IMR-90 (cell line): ENCODE measurements around the gene ITGB4. TPM values are rescaled to one million over a fixed set of nuclear protein-coding genes. Genes with fewer than 3 reads are reported as not detected.

Experiments used
- ATAC-seq: fragments of 200-7000 bp; cut with Tn5 transposase; 2 replicates; pipeline ENCODE4 v1.9.1; 2020; ENCODE audit warnings: low read depth, mild to moderate bottlenecking, moderate library complexity
- BruUV-seq: library from RNA; stranded (reverse); fragments of 400-500 nt; replicated peaks from 2 replicates; lab custom pipeline; 2021; lab: Mats Ljungman, UMichigan
- CTCF ChIA-PET: fragments of 300-600 bp; formaldehyde crosslinking; extraction: SDS; loops from one replicate; lab custom pipeline; 2021; ENCODE audit warnings: antibody characterized with exemption; lab: Yijun Ruan, JAX
- POLR2A ChIA-PET: fragments of 300-600 bp; sonication (Branson Sonifier 250); formaldehyde crosslinking; loops from one replicate; lab custom pipeline; 2022; ENCODE audit warnings: antibody characterized with exemption; ENCODE audit not compliant: unreplicated experiment; lab: Charles Lee
- DNase-seq: peaks from one replicate; pipeline ENCODE4 v3.0.0; 2013
- H2AFZ ChIP-seq: replicated peaks from 2 replicates; pipeline ENCODE3; 2013; ENCODE audit warnings: low read length, mild to moderate bottlenecking; ENCODE audit not compliant: poor library complexity
- H2AK5ac ChIP-seq: 2 replicates; pipeline ENCODE4 v1.6.1; 2013; ENCODE audit warnings: low read depth, low read length, inconsistent platforms
- H2AK9ac ChIP-seq: replicated peaks from 2 replicates; pipeline ENCODE3; 2013; ENCODE audit warnings: mild to moderate bottlenecking, low read depth, low read length, moderate library complexity; ENCODE audit not compliant: poor library complexity
- H2BK120ac ChIP-seq: 2 replicates; pipeline ENCODE4 v1.6.1; 2013; ENCODE audit warnings: low read depth, low read length, inconsistent platforms
- H2BK15ac ChIP-seq: 3 replicates; pipeline ENCODE4 v1.6.1; 2013; ENCODE audit warnings: low read depth, low read length, inconsistent platforms
- H2BK20ac ChIP-seq: 2 replicates; pipeline ENCODE4 v1.6.1; 2013; ENCODE audit warnings: low read depth, mild to moderate bottlenecking, inconsistent platforms, low read length, moderate library complexity
- H2BK5ac ChIP-seq: 2 replicates; pipeline ENCODE4 v1.6.1; 2013; ENCODE audit warnings: mild to moderate bottlenecking, low read depth, low read length, inconsistent platforms; ENCODE audit not compliant: poor library complexity, severe bottlenecking
- H3K14ac ChIP-seq: replicated peaks from 2 replicates; pipeline ENCODE4 v1.6.1; 2013; ENCODE audit warnings: low read depth, low read length, inconsistent platforms
- H3K18ac ChIP-seq: 2 replicates; pipeline ENCODE4 v1.6.1; 2013; ENCODE audit warnings: low read depth, low read length, control low read depth
- H3K23ac ChIP-seq: 2 replicates; pipeline ENCODE4 v1.6.1; 2013; ENCODE audit warnings: low read depth, low read length, inconsistent platforms
- H3K27ac ChIP-seq: 2 replicates; pipeline ENCODE4 v1.5.1; 2013; ENCODE audit warnings: mild to moderate bottlenecking, control low read depth, low read length; ENCODE audit not compliant: insufficient read depth
- H3K27me3 ChIP-seq: 2 replicates; pipeline ENCODE4 v1.6.1; 2013; ENCODE audit warnings: low read length; ENCODE audit not compliant: control insufficient read depth, insufficient read depth
- H3K36me3 ChIP-seq: 2 replicates; pipeline ENCODE4 v1.6.1; 2013; ENCODE audit warnings: low read length, mixed read lengths; ENCODE audit not compliant: control insufficient read depth, insufficient read depth
- H3K4ac ChIP-seq: 2 replicates; pipeline ENCODE4 v1.6.1; 2013; ENCODE audit warnings: low read depth, low read length, inconsistent platforms
- H3K4me1 ChIP-seq: 2 replicates; pipeline ENCODE4 v1.6.1; 2013; ENCODE audit warnings: low read length, mixed read lengths; ENCODE audit not compliant: control insufficient read depth, insufficient read depth
- H3K4me2 ChIP-seq: 2 replicates; pipeline ENCODE4 v1.6.1; 2013; ENCODE audit warnings: low read depth, mild to moderate bottlenecking, control low read depth, low read length, moderate library complexity
- H3K4me3 ChIP-seq: 2 replicates; pipeline ENCODE4 v1.5.1; 2013; ENCODE audit warnings: low read depth, mild to moderate bottlenecking, control low read depth, low read length, moderate library complexity; ENCODE audit not compliant: insufficient read depth
- H3K56ac ChIP-seq: 2 replicates; pipeline ENCODE4 v1.6.1; 2013; ENCODE audit warnings: low read length, inconsistent platforms; ENCODE audit not compliant: insufficient read depth; ENCODE audit errors: extremely low read depth
- H3K79me1 ChIP-seq, 2 experiments: 2 replicates each; pipeline ENCODE4 v1.6.1; 2013; ENCODE audit warnings: low read length in 2 of 2, inconsistent platforms in 1 of 2, low read depth in 1 of 2
- H3K9ac ChIP-seq: 2 replicates; pipeline ENCODE4 v1.6.1; 2013; ENCODE audit warnings: low read depth, low read length, control low read depth
- H3K9me1 ChIP-seq: 2 replicates; pipeline ENCODE4 v1.6.1; 2013; ENCODE audit warnings: low read length, inconsistent platforms; ENCODE audit not compliant: insufficient read depth
- H3K9me3 ChIP-seq: 2 replicates; pipeline ENCODE4 v1.6.1; 2013; ENCODE audit warnings: low read length; ENCODE audit not compliant: control insufficient read depth, insufficient read depth
- H4K20me1 ChIP-seq: 2 replicates; pipeline ENCODE4 v1.6.1; 2013; ENCODE audit warnings: low read length, inconsistent platforms; ENCODE audit not compliant: insufficient read depth
- H4K5ac ChIP-seq: 2 replicates; pipeline ENCODE4 v1.6.1; 2013; ENCODE audit warnings: mild to moderate bottlenecking, low read depth, low read length, control low read depth
- H4K8ac ChIP-seq, 2 experiments: 2 replicates each; pipeline ENCODE4 v1.6.1; 2013; ENCODE audit warnings: low read depth in 2 of 2, low read length in 2 of 2, control low read depth in 1 of 2, inconsistent platforms in 1 of 2
- H4K91ac ChIP-seq: 2 replicates; pipeline ENCODE4 v1.6.1; 2013; ENCODE audit warnings: low read depth, low read length, inconsistent platforms; ENCODE audit not compliant: insufficient read depth
- BHLHE40 ChIP-seq: fragments of 150-350 bp; IDR thresholded peaks from 2 replicates; pipeline ENCODE4 v1.6.1; 2016; ENCODE audit warnings: mild to moderate bottlenecking, low read depth, low read length
- CTCF ChIP-seq: conservative IDR thresholded peaks from 2 replicates; pipeline ENCODE4 v1.5.1; 2012; ENCODE audit warnings: mild to moderate bottlenecking, low read depth, low read length, improper control_type of control experiment
- FOS ChIP-seq: fragments of 150-350 bp; IDR thresholded peaks from 2 replicates; pipeline ENCODE4 v1.6.1; 2016; ENCODE audit warnings: low read depth, low read length
- MAFK ChIP-seq: IDR thresholded peaks from 2 replicates; pipeline ENCODE4 v1.6.1; 2012; ENCODE audit warnings: low read depth, low read length, improper control_type of control experiment
- MAZ ChIP-seq: IDR thresholded peaks from 2 replicates; pipeline ENCODE4 v1.6.1; 2012; ENCODE audit warnings: low read depth, mild to moderate bottlenecking, low read length, improper control_type of control experiment, moderate library complexity, borderline replicate concordance
- MXI1 ChIP-seq: IDR thresholded peaks from 2 replicates; pipeline ENCODE4 v1.6.1; 2012; ENCODE audit warnings: low read depth, mild to moderate bottlenecking, low read length, moderate library complexity, borderline replicate concordance
- POLR2A ChIP-seq: IDR thresholded peaks from 2 replicates; pipeline ENCODE4 v1.6.1; 2012; ENCODE audit warnings: mild to moderate bottlenecking, low read depth, low read length
- RAD21 ChIP-seq: IDR thresholded peaks from 2 replicates; pipeline ENCODE4 v1.6.1; 2012; ENCODE audit warnings: low read length, improper control_type of control experiment
- RCOR1 ChIP-seq: IDR thresholded peaks from 2 replicates; pipeline ENCODE4 v1.6.1; 2012; ENCODE audit warnings: mild to moderate bottlenecking, low read length, improper control_type of control experiment; ENCODE audit not compliant: insufficient replicate concordance
- SMC3 ChIP-seq: fragments of 150-350 bp; IDR thresholded peaks from 2 replicates; pipeline ENCODE4 v1.6.1; 2016; ENCODE audit warnings: low read depth, mild to moderate bottlenecking, antibody characterized with exemption, low read length, moderate library complexity
- WGBS, 2 experiments: methylation state at CpG; one replicate each; pipeline versions ENCODE4 v1.1.5 to v1.1.7; 2013; ENCODE audit warnings: missing lambda C conversion rate in 2 of 2; ENCODE audit not compliant: insufficient read length in 1 of 2; ENCODE audit errors: extremely low coverage in 2 of 2; 5-methylcytosine and 5-hydroxymethylcytosine counted together
- dilution Hi-C: fragments of 300-500 bp; cut with HindIII; formaldehyde crosslinking; loops from one replicate; pipeline ENCODE4 v1.14.3; 2018; ENCODE audit warnings: low sequenced_read_pairs; ENCODE audit not compliant: unreplicated experiment
- in situ Hi-C: fragments of 300-500 bp; cut with MboI; formaldehyde crosslinking; loops from 3 replicates; pipeline ENCODE4 v1.14.3; 2019; ENCODE audit warnings: low sequenced_read_pairs, inconsistent platforms, mixed read lengths
- intact Hi-C: fragments of 100-400 bp; cut with micrococcal nuclease; formaldehyde crosslinking; loops from 2 replicates; pipeline ENCODE4 v1.10.0; 2022
- polyA plus RNA-seq, 3 experiments: library from polyadenylated mRNA; depleted of rRNA; stranded (reverse); fragments of >200 nt; gene quantifications; 2 replicates each; pipeline ENCODE4 v1.2.3, GENCODE V29; 2012; ENCODE audit warnings: low replicate concordance in 1 of 3
- total RNA-seq: library from RNA; depleted of rRNA; stranded (reverse); fragments of >200 nt; gene quantifications from 2 replicates; pipeline ENCODE4 v1.2.3, GENCODE V29; 2012
- TF ChIP-seq, protein P1 (sequence below): fragments of 150-350 bp; IDR thresholded peaks from 2 replicates; pipeline ENCODE4 v1.6.1; 2016; ENCODE audit warnings: low read depth, mild to moderate bottlenecking, low read length, moderate library complexity, borderline replicate concordance

ITGB4 gene
- total and polyA plus RNA-seq, 2 of the 4 experiments (the other 2 are of a cell fraction): under 0.01 to 0.27 TPM

DNA sequence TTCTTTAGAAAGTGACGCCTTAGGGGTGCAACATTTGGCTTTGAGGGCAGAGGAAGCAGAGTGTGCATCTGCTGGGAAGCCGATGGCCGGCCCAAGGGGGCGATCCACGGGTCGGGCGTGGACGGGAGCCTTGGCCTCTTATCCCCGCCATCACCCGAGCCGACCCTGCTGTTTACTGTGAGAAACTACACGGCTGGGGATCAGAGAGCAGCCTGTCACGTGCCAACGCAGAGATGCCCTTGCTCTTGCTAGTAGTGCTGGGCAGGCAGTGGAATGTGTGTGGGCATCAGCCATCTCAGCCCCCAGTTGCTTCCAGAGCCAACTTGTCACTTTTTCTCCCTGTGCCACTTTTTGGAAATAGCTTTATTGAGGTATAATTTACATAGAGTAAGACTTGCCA lies 26.7 kb upstream of the ITGB4 start:
- POLR2A ChIA-PET: no interaction called here

More for the DNA sequence above, 26.7 kb upstream of the ITGB4 start:
- no TSS peak for BruUV-seq
- Histone ChIP-seq H2AFZ (no peak overlapping the region), H3K79me1 (peaks cover 49 to 91% of the 10 kb centered on the region in 2 experiments), H3K56ac (no peak overlapping the region), H3K9ac (no peak overlapping the region), H4K91ac (no peak overlapping the region), H2AK9ac (peak overlapping the region; percentile 39), H3K27me3 (no peaks in the 10 kb centered on the region), H3K27ac (no peak overlapping the region), H4K5ac (no peak overlapping the region), H4K20me1 (peaks cover 65% of the 10 kb centered on the region), H2AK5ac (no peak overlapping the region; the same call in 1 of the 2 replicates), H3K4ac (no peak overlapping the region), H3K14ac (no peak overlapping the region), H2BK15ac (no peak overlapping the region), H3K18ac (no peak overlapping the region), H2BK20ac (no peak overlapping the region), H3K36me3 (peaks cover 39% of the 10 kb centered on the region), H2BK120ac (no peak overlapping the region), H3K9me1 (peaks cover 40% of the 10 kb centered on the region), H3K4me3 (no peak overlapping the region), H2BK5ac (no peak overlapping the region), H3K23ac (no peak overlapping the region), H3K9me3 (no peaks in the 10 kb centered on the region), H4K8ac (no peak overlapping the region), H3K4me2 (no peak overlapping the region), H3K4me1 (peaks cover 19% of the 10 kb centered on the region)
- CTCF ChIA-PET: no interaction called here
- ATAC-seq (no peak), DNase-seq (no peak)
- in situ Hi-C loops (no loop called here), intact Hi-C loops (no loop called here), dilution Hi-C loops (no loop called here)
- WGBS, 2 experiments: no CpG with 5 or more reads among the region's 14 CpGs
- TF ChIP-seq FOS: no peak
- no peak for TF ChIP-seq RAD21
- TF ChIP-seq SMC3: no peak
- TF ChIP-seq MAZ: no peak
- TF ChIP-seq MAFK: no peak
- TF ChIP-seq RCOR1: no peak
- no peak for TF ChIP-seq BHLHE40
- no peak for TF ChIP-seq POLR2A
- TF ChIP-seq, protein P1, sequence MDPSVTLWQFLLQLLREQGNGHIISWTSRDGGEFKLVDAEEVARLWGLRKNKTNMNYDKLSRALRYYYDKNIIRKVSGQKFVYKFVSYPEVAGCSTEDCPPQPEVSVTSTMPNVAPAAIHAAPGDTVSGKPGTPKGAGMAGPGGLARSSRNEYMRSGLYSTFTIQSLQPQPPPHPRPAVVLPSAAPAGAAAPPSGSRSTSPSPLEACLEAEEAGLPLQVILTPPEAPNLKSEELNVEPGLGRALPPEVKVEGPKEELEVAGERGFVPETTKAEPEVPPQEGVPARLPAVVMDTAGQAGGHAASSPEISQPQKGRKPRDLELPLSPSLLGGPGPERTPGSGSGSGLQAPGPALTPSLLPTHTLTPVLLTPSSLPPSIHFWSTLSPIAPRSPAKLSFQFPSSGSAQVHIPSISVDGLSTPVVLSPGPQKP: no peak
- TF ChIP-seq MXI1: no peak
- TF ChIP-seq CTCF: no peak
